OCI-LY1 (cell line): ENCODE measurements around the gene MARK4.

Experiments used
- H2AFZ ChIP-seq: fragments of 200-600 bp; sonication (generic), shearing (Covaris generic); 2 replicates; pipeline ENCODE4 v1.6.0; 2014; ENCODE audit warnings: antibody characterized with exemption, mild to moderate bottlenecking, low read length
- H3F3A ChIP-seq: fragments of 200-600 bp; sonication (generic), shearing (Covaris generic); 2 replicates; pipeline ENCODE4 v1.6.0; 2014; ENCODE audit warnings: mild to moderate bottlenecking, antibody characterized with exemption, low read length, moderate library complexity; ENCODE audit not compliant: insufficient read depth
- H3K27ac ChIP-seq: fragments of 200-600 bp; sonication (generic); 2 replicates; pipeline ENCODE4 v1.5.1; 2014; ENCODE audit warnings: low read length, mixed run types, mild to moderate bottlenecking, low read depth; ENCODE audit not compliant: poor library complexity, severe bottlenecking
- H3K27me3 ChIP-seq: fragments of 200-600 bp; sonication (generic); 2 replicates; pipeline ENCODE4 v1.6.0; 2014; ENCODE audit warnings: antibody characterized with exemption, mild to moderate bottlenecking, low read length, moderate library complexity; ENCODE audit not compliant: insufficient read depth
- H3K36me3 ChIP-seq: fragments of 200-600 bp; sonication (generic); 2 replicates; pipeline ENCODE4 v1.6.1; 2014; ENCODE audit warnings: mild to moderate bottlenecking, antibody characterized with exemption, low read length, moderate library complexity, mixed read lengths; ENCODE audit not compliant: insufficient read depth
- H3K4me1 ChIP-seq: fragments of 200-600 bp; sonication (generic); 2 replicates; pipeline ENCODE4 v1.5.1; 2014; ENCODE audit warnings: mild to moderate bottlenecking, low read length, moderate library complexity; ENCODE audit not compliant: insufficient read depth, severe bottlenecking
- H3K4me2 ChIP-seq: fragments of 200-600 bp; sonication (generic), shearing (Covaris generic); 2 replicates; pipeline ENCODE4 v1.6.1; 2014; ENCODE audit warnings: low read length
- H3K4me3 ChIP-seq: fragments of 200-600 bp; sonication (generic); 2 replicates; pipeline ENCODE4 v1.5.1; 2014; ENCODE audit warnings: low read length, low read depth, mild to moderate bottlenecking, mixed read lengths; ENCODE audit not compliant: poor library complexity, severe bottlenecking
- H3K79me2 ChIP-seq: fragments of 200-600 bp; shearing (Covaris generic); 2 replicates; pipeline ENCODE4 v1.6.1; 2016; ENCODE audit warnings: mixed run types, low read length, mixed read lengths; ENCODE audit not compliant: insufficient read depth
- H3K9ac ChIP-seq: fragments of 200-600 bp; sonication (generic), shearing (Covaris generic); 2 replicates; pipeline ENCODE4 v1.6.1; 2014; ENCODE audit warnings: mild to moderate bottlenecking, low read length, mixed read lengths
- H3K9me2 ChIP-seq: fragments of 200-600 bp; sonication (generic), shearing (Covaris generic); 2 replicates; pipeline ENCODE4 v1.6.1; 2014; ENCODE audit warnings: low read depth, mild to moderate bottlenecking, low read length, mixed read lengths
- H3K9me3 ChIP-seq: fragments of 200-600 bp; shearing (Covaris generic); 2 replicates; pipeline ENCODE4 v1.6.1; 2014; ENCODE audit warnings: low read length, mixed read lengths
- H4K20me1 ChIP-seq: fragments of 200-600 bp; sonication (generic), shearing (Covaris generic); 2 replicates; pipeline ENCODE4 v1.6.0; 2016; ENCODE audit warnings: mild to moderate bottlenecking, low read length; ENCODE audit not compliant: insufficient read depth
- EZH2 ChIP-seq: fragments of 200-600 bp; sonication (generic), shearing (Covaris generic); IDR thresholded peaks from 2 replicates; pipeline ENCODE4 v1.8.0; 2017; ENCODE audit warnings: borderline replicate concordance, mixed run types, mild to moderate bottlenecking, antibody characterized with exemption, low read length, moderate library complexity, mixed read lengths
- TF ChIP-seq, protein P1 (sequence below): fragments of 200-600 bp; sonication (generic), shearing (Covaris generic); IDR thresholded peaks from 2 replicates; pipeline ENCODE4 v1.5.1; 2017; ENCODE audit warnings: mild to moderate bottlenecking, antibody characterized with exemption, low read length, moderate library complexity, mixed read lengths

Gene MARK4

DNA sequence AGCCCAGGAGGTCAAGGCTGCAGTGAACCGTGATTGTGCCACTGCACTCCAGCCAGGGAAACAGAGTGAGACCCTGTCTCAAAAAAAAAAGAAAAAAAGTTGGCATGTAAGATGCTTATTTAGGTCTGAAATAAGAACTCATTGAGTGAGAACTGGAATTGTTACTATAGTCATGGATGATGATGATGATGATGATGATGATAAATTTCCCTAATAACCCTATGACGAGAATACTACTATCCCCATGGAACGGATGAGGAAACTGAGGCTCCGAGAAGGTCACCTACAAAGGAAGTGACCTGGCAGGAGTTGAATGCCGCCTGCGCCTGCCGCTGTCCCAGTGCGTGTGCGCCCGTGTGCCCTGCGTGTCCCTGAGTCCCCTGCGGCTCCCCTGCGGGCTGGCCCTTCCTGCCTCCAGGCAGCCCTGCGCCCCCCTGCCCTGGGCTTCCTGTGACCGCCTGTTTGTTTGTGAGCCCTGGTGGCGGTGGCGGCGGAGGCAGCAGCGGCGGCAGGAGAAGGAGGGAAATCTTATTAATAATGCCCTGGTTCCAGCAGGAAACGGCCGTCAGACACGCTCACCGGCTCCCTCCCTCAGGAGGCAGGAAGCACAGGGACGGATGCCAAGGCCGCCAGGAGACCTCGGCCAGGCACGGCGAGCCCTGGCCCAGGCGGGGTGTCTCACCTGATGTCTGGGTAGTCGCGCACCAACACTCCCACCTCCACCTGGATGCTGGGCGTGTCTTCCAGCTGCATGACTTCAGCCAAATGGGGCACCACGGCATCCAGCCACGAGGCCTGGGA is 35.5 kb upstream of the MARK4 start:
- no peaks in the 10 kb centered on the region for H3K27me3 ChIP-seq
- no peaks in the 10 kb centered on the region for H3K36me3 ChIP-seq
- H3K9me2 ChIP-seq, result no peaks in the 10 kb centered on the region
- no peak overlapping the region for H3K27ac ChIP-seq
- H3K9me3 ChIP-seq, result no peaks in the 10 kb centered on the region
- no peaks in the 10 kb centered on the region for H3K79me2 ChIP-seq
- no peaks in the 10 kb centered on the region for H3K4me1 ChIP-seq
- no peak overlapping the region for H3K4me3 ChIP-seq
- TF ChIP-seq EZH2, result no peak
- TF ChIP-seq, protein P1, sequence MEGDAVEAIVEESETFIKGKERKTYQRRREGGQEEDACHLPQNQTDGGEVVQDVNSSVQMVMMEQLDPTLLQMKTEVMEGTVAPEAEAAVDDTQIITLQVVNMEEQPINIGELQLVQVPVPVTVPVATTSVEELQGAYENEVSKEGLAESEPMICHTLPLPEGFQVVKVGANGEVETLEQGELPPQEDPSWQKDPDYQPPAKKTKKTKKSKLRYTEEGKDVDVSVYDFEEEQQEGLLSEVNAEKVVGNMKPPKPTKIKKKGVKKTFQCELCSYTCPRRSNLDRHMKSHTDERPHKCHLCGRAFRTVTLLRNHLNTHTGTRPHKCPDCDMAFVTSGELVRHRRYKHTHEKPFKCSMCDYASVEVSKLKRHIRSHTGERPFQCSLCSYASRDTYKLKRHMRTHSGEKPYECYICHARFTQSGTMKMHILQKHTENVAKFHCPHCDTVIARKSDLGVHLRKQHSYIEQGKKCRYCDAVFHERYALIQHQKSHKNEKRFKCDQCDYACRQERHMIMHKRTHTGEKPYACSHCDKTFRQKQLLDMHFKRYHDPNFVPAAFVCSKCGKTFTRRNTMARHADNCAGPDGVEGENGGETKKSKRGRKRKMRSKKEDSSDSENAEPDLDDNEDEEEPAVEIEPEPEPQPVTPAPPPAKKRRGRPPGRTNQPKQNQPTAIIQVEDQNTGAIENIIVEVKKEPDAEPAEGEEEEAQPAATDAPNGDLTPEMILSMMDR, result no peak
- H3K4me2 ChIP-seq, result no peak overlapping the region
- no peaks in the 10 kb centered on the region for H3F3A ChIP-seq
- no peak overlapping the region for H3K9ac ChIP-seq
- H4K20me1 ChIP-seq, result no peaks in the 10 kb centered on the region
- no peak overlapping the region for H2AFZ ChIP-seq

DNA sequence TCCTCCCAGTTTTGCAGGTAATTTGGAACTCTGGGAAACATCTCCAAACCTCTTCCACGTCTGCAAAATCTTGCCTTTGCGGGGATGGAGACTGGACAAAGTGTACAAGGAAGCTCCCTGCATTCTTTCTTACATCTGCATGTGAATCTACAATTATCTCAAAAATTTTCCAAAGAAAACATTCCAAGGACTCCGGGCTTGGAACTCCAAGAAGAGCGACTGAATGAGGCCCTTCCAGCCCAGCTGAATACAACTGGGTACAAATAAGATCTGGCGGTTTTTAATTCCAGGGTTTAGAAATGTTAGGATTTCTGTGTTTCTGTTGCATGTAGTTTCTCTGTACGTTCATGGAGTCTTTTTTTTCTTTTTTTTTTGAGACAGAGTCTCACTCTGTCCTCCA is 34.4 kb upstream of the MARK4 start:
- no peaks in the 10 kb centered on the region for H3K4me1 ChIP-seq
- no peaks in the 10 kb centered on the region for H3K27me3 ChIP-seq
- no peaks in the 10 kb centered on the region for H4K20me1 ChIP-seq
- no peak overlapping the region for H3K27ac ChIP-seq
- no peaks in the 10 kb centered on the region for H3K36me3 ChIP-seq
- no peaks in the 10 kb centered on the region for H3F3A ChIP-seq
- no peaks in the 10 kb centered on the region for H3K9me3 ChIP-seq
- TF ChIP-seq EZH2, result no peak
- TF ChIP-seq, protein P1, result no peak
- H3K9ac ChIP-seq, result no peak overlapping the region
- no peak overlapping the region for H2AFZ ChIP-seq
- H3K9me2 ChIP-seq, result no peaks in the 10 kb centered on the region
- H3K79me2 ChIP-seq, result no peaks in the 10 kb centered on the region
- no peak overlapping the region for H3K4me2 ChIP-seq
- no peak overlapping the region for H3K4me3 ChIP-seq

DNA sequence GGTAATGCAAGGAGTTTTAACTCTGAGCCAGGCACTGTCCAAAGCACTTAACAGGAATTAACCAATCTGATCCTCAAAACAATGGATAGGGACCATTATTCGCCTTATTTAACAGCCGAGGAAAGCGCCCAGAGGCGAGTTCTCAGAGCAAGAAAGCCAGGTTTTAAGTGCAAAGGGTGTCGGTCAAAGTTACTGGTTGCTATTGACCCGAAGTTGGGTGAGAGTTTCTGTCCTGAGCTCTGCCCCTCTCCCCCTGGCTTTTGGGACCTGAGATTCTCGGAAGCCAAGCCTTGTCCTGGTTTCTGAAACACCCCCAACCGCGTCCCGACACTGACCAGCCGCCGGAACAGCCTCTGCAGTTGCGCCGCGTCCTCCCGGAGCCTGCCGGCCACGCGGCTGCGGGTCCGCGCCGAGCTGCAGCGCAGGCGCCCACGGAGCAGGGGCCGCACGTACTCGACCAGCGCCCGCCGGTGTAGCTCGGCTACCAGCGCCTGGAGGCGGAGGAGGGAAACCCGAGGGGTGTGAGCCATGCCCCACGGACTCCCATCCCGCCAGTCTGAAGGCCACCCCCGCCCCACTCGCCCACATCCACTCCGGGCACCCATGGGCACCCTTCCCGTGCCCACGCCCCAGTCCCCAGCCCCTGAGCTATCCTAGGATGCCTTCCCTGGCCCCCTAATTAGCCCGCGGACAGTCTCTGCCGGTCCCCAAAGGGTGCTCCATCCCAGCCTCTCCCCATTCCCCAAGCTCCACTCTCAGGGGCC is 33.7 kb upstream of the MARK4 start:
- H4K20me1 ChIP-seq, result no peaks in the 10 kb centered on the region
- no peak overlapping the region for H3K4me2 ChIP-seq
- no peaks in the 10 kb centered on the region for H3K79me2 ChIP-seq
- no peaks in the 10 kb centered on the region for H3K4me1 ChIP-seq
- H3K27me3 ChIP-seq, result no peaks in the 10 kb centered on the region
- H3F3A ChIP-seq, result no peaks in the 10 kb centered on the region
- TF ChIP-seq, protein P1, result no peak
- no peak for TF ChIP-seq EZH2
- no peak overlapping the region for H3K27ac ChIP-seq
- no peaks in the 10 kb centered on the region for H3K9me3 ChIP-seq
- H3K36me3 ChIP-seq, result no peaks in the 10 kb centered on the region
- H3K9ac ChIP-seq, result no peak overlapping the region
- no peaks in the 10 kb centered on the region for H3K9me2 ChIP-seq
- H2AFZ ChIP-seq, result no peak overlapping the region
- no peak overlapping the region for H3K4me3 ChIP-seq
